Stimulated activated CD4-positive, alpha-beta T cell treated with anti-CD3 and anti-CD28 coated beads, TNF-alpha, amount 100 ng/mL, for 24 hours (primary cell): ENCODE measurements around the gene SPPL3.

Experiments
- DNase-seq, 3 experiments: peaks; one replicate each; pipeline ENCODE4 v3.0.0-alpha.2; 2020; ENCODE audit warnings: low read depth in 3 of 3

Gene SPPL3

GRCh38 chr12:120787889-120788288 lies 116.3 kb downstream of the SPPL3 start:
- no peak for DNase-seq

- no peak for DNase-seq
These were observed 119.4 kb downstream of the SPPL3 start for GRCh38 chr12:120784804-120785203.

- no peak for DNase-seq
These were observed 121.0 kb downstream of the SPPL3 start for GRCh38 chr12:120783197-120783596.

DNA sequence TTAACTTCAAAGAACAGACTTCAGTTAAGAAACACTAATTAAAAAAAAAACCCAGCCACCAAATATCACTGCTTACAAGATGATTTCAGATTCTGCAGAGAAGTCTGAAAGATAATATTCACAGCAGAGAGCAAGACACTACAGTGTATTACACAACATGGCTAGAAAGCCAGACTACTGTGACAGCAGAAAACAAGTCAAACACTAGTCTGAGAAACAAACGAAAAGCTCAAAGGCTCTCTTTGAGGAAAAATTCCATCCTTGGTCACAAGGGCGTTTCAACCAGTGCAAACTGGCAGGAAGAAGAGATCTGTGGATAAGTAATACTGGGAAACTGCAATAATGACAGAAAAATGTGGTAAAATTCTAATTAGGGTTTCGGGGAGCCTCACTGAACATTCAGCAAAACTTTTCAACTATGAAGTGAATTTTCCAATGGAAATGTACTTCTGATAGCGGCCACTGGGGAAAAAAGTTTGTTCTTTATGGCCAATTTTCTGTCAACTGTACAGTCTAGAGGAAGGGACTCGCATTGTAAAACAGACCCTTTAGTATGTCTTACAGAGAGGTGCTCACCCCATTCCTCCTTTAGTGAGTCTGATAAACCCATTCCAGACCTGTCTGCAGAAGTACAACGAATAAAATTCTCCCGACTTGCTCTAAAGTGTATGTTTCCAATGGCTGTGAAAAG lies 128.2 kb downstream of the SPPL3 start:
- no peak for DNase-seq

- DNase-seq, result no peak
These were observed 129.8 kb downstream of the SPPL3 start for GRCh38 chr12:120774169-120774916.

- no peak for DNase-seq
These were observed 133.1 kb downstream of the SPPL3 start for GRCh38 chr12:120771097-120771496.

- DNase-seq, result no peak
These were observed 136.8 kb downstream of the SPPL3 start for GRCh38 chr12:120767071-120768024.

DNA sequence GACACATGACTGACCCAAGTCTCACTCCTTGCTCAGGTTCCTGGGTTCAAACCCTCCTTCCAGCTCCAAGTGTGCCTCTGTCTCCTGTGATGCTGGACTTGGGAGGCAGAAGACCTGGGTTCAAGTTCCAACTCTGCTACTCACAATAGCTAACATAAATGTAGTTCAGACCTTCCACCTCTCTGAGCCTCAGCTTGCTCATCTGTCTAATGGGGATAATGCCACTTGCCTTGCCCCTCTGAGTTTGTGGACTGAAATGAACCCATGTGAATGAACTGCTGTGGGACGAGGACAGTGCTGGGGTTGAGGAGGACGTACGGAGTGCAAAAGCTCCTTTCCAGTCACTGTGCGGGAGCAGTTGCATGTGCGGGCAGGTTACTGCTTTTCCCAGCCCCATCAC lies 137.6 kb downstream of the SPPL3 start:
- no peak for DNase-seq

DNA sequence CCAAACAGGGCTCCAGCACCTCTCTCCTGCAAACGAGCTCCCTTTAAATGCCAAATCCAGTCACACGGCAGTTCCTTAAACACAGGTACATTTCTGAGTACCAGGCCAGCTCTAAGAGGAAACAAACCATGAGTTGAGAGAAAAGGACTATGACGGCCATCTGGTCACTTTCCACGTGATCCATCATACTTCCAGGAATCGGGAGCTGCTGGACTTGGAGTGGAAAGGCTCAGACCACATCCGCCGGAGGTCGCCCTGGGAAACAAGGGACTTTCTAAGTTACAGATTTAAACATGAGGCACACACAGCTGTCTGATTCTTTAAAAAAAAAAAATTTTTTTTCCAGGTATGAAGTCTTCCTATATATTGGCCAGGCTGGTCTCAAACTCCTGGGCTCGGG lies 139.3 kb downstream of the SPPL3 start:
- no peak for DNase-seq

GRCh38 chr12:120763250-120763649 lies 140.9 kb downstream of the SPPL3 start:
- no peak for DNase-seq

DNA sequence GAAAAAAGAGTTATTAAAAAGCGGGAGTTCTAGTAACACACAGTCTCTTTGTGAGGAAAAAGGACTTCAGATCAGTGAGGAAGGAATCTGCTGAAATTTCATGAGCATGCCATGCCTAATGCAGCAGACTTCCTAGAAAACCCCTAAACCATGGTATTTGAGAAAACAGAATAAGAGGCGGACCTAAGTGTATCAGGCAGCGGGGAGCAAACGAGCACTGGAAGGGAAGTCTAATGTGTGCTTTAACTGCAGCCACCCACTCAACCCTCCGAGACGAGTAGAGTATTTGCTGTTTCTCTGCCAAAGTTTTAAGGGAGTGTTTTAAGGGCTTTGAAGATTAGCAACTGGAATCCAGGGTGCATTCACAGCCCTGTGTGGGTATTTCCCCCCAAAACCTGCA lies 142.1 kb downstream of the SPPL3 start:
- DNase-seq, result no peak

- DNase-seq, result no peak
These were observed 142.6 kb downstream of the SPPL3 start for GRCh38 chr12:120761519-120761934.

DNA sequence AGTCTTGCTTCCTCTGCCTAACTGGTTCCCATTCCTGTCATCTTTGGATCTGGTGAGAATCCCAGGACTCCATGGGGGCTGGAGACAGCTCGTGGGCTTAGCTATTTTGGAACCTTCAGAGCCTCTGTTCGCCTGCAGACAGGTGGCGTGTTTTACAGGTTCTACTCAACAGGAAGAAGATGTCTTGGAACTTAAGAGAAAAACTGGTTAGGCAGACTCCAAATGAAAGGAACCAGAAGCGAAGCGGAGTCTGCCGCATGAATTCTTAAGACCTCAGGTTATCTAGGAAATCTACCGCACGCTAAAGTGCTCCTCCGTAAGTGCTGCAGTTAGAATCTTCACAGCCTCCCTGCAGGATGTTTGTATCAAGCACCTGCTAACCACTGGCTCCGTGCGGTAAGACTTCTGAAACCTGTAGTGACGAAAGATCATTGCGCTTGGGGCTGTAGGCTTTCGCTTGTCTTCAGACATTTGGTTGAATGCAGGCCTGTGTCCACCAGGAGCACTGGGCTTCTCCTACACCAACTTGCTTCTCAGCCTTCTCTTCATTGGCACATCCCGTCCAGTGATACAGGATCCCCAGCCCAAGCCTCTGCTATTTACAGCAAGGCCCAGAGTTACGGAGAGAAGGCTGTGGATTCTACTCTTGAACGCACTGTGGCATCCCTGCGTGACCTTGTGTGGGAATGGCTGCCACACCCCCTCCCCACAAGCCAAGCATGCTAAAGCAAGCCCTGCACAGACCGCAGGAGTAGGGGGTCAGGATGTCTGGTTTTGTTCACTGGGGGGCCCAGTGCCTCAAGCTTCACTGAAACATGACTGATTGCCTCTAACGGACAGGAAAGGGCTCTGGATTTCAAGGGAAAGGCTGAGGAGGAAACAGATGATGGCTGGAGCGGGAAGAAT lies 143.6 kb downstream of the SPPL3 start:
- no peak for DNase-seq

DNA sequence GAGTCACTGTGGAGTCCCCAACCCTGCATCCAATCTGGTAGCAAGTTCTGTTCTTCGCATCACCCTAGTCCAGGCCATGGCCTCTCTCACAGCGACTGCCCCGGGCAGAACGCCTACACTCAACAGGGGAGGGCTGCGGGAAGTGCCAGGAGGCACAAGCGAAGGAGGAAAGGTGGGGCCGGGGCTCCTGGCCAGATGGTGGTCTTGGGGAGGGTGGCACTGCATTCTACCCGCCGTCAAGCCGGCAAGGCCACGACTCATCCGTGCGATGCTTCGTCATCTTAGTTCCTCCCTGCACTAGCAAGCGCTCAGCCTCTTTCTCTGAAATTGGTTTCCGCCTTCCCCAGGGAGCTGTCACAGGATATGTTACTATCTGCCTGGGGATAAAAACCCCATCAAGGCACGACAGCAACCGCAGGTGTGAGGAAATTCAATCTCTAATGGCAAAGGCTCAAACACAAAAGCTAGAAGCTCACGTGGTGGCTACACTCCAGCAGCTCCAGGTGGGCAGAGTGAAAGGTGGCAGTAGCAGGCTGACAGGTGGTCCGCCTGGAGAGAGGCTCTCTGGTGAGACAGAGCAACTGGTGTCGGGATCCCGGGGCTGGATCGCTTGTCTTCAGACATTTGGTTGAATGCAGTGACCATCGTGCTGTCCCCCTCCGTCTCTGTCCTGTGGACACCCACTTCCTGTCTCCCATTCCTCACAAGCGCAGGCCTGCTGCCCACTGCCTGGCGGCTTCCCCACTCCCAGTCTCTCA lies 144.4 kb downstream of the SPPL3 start:
- DNase-seq, result no peak

GRCh38 chr12:120758798-120759590 lies 145.2 kb downstream of the SPPL3 start:
- no peak for DNase-seq

DNA sequence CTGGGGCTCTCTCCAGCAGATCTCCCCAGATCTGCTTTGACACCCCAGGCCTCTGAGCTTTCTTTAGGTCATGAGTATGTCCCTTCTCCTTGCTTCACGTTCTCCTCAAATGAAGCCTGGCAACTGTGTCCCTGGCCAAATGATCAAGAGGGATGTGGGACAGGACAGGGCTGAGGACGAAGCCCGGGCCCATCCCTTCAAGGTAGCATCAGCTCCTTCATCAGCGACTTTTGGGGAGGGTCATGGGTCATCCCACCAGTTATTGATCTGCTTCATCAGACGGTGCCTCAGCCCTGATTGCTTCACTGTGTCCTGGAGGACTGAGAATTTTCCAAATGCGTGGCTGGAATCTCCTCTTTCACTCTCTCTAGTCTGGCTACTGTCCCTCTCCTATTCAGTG lies 146.2 kb downstream of the SPPL3 start:
- DNase-seq, result no peak

- DNase-seq, result no peak
These were observed 146.9 kb downstream of the SPPL3 start for GRCh38 chr12:120757226-120757742.

DNA sequence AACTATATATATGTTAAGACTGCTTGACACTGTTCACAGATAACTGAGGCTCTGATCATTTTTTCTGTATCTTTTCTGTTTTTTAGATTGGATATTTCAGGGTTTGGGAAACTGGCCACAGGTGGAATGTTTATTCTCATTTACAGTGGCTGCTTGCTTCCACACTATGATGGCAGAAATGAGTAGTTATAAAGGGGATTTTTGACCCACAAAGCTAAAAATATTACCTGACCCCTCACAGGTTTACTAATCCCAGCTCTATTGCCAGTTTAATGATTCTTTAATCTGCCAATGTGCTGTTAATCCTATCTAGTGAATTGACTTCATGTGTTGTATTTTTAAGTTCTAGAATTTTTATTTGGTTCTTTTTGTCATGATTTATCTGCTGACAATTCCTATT lies 148.9 kb downstream of the SPPL3 start:
- no peak for DNase-seq

- DNase-seq, result no peak
These were observed 149.4 kb downstream of the SPPL3 start for GRCh38 chr12:120754792-120755191.
